Esophagus muscularis mucosa (tissue), 4 donors: Measurements from ENCODE around the gene BCAS4. TPM values are rescaled to one million over a fixed set of nuclear protein-coding genes. Genes with fewer than 3 reads are reported as not detected.
A peak's percentile ranks its signal among the peaks of the same experiment; 100 is the strongest.
"Not testable (repeated sequence)": the region's sequence is repeated elsewhere in the genome, so short reads cannot be mapped to it uniquely, and the experiment has no call there.

Source experiments
- DNase-seq: peaks from one replicate; pipeline ENCODE4 v3.0.0-alpha.2; 2017; ENCODE audit errors: extremely low spot score
- H3K27ac ChIP-seq, 4 donors: fragments of 200-600 bp; sonication (generic); replicated peaks in 1 of 4; 1 replicate in 3 of 4; 2 replicates in 1 of 4; pipeline ENCODE4 v1.5.1; 2016 to 2019; ENCODE audit warnings: mild to moderate bottlenecking in 1 of 4
- H3K27me3 ChIP-seq, 4 donors: fragments of 200-600 bp; sonication (generic); one replicate each; pipeline versions ENCODE4 v1.5.1 to v1.6.0; 2016 to 2019
- H3K36me3 ChIP-seq, 4 donors: fragments of 200-600 bp; sonication (generic); one replicate each; pipeline ENCODE4 v1.5.1; 2016 to 2019
- H3K4me1 ChIP-seq, 4 donors: fragments of 200-600 bp; sonication (generic); one replicate each; pipeline ENCODE4 v1.5.1; 2016 to 2019
- H3K4me3 ChIP-seq, 4 donors: fragments of 200-600 bp; sonication (generic); 1 replicate in 2 of 4; 2 replicates in 2 of 4; pipeline ENCODE4 v1.5.1; 2016 to 2019; ENCODE audit warnings: mild to moderate bottlenecking in 4 of 4, moderate library complexity in 1 of 4
- H3K9me3 ChIP-seq, 4 donors: fragments of 200-600 bp; sonication (generic); 1 replicate in 3 of 4; 2 replicates in 1 of 4; pipeline ENCODE4 v1.5.1; 2016 to 2019
- EP300 ChIP-seq: sonication (generic); formaldehyde crosslinking; IDR thresholded peaks from one replicate; pipeline ENCODE4 v1.6.1; 2017; ENCODE audit warnings: antibody characterized with exemption
- POLR2A ChIP-seq: fragments of 450-650 bp; IDR thresholded peaks from one replicate; pipeline ENCODE4 v1.6.1; 2017; ENCODE audit warnings: antibody characterized with exemption, moderate library complexity, mild to moderate bottlenecking, low read depth
- POLR2AphosphoS5 ChIP-seq, 2 donors: sonication (generic); formaldehyde crosslinking; IDR thresholded peaks; one replicate each; pipeline ENCODE4 v1.6.1; 2017; ENCODE audit warnings: antibody characterized with exemption in 2 of 2
- WGBS: methylation state at CpG from one replicate; pipeline ENCODE4 v1.1.5; 2018; 5-methylcytosine and 5-hydroxymethylcytosine counted together
- intact Hi-C: fragments of 100-400 bp; cut with DNase I; formaldehyde crosslinking; loops from one replicate; pipeline ENCODE4 v1.15.1; 2023
- total RNA-seq, 4 donors: library from RNA; depleted of rRNA; stranded (reverse); fragments of >200 nt; gene quantifications; one replicate each; pipeline versions ENCODE4 v1.1.0 to v1.2.1, GENCODE V29; 2016
- TF ChIP-seq, protein P1 (sequence below), 3 experiments: fragments of 200-600 bp in 2 of 3; fragments of 450-650 bp in 1 of 3; sonication (generic) in 2 of 3; IDR thresholded peaks; one replicate each; pipeline ENCODE4 v1.5.1; 2017 to 2019; ENCODE audit warnings: antibody characterized with exemption in 3 of 3, mild to moderate bottlenecking in 2 of 3, moderate library complexity in 1 of 3

BCAS4 gene
- total RNA-seq, 4 donors from 2014 or later: 3.1 to 5.4 (median 4.5) TPM

- Histone ChIP-seq H3K4me1 (peaks cover 21 to 24% (median 23%) of the 10 kb centered on the region in 4 donors), H3K27me3 (no peaks in the 10 kb centered on the region), H3K27ac (no peak overlapping the region), H3K4me3 (no peak overlapping the region), H3K36me3 (no peaks in the 10 kb centered on the region), H3K9me3 (no peaks in the 10 kb centered on the region)
- DNase-seq: peak; percentile 37
- TF ChIP-seq EP300: no peak
- TF ChIP-seq, protein P1, sequence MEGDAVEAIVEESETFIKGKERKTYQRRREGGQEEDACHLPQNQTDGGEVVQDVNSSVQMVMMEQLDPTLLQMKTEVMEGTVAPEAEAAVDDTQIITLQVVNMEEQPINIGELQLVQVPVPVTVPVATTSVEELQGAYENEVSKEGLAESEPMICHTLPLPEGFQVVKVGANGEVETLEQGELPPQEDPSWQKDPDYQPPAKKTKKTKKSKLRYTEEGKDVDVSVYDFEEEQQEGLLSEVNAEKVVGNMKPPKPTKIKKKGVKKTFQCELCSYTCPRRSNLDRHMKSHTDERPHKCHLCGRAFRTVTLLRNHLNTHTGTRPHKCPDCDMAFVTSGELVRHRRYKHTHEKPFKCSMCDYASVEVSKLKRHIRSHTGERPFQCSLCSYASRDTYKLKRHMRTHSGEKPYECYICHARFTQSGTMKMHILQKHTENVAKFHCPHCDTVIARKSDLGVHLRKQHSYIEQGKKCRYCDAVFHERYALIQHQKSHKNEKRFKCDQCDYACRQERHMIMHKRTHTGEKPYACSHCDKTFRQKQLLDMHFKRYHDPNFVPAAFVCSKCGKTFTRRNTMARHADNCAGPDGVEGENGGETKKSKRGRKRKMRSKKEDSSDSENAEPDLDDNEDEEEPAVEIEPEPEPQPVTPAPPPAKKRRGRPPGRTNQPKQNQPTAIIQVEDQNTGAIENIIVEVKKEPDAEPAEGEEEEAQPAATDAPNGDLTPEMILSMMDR (IDR thresholded peaks at IDR 0.05): no peak
- no peak for TF ChIP-seq POLR2A
- TF ChIP-seq POLR2AphosphoS5 (IDR thresholded peaks at IDR 0.05): no peak
- WGBS: 87% methylated on average over 3 of the region's 3 CpGs
- intact Hi-C loops: no loop called here
Observed at GRCh38 chr20:50758992-50759391, 35.9 kb upstream of the BCAS4 start.

DNA sequence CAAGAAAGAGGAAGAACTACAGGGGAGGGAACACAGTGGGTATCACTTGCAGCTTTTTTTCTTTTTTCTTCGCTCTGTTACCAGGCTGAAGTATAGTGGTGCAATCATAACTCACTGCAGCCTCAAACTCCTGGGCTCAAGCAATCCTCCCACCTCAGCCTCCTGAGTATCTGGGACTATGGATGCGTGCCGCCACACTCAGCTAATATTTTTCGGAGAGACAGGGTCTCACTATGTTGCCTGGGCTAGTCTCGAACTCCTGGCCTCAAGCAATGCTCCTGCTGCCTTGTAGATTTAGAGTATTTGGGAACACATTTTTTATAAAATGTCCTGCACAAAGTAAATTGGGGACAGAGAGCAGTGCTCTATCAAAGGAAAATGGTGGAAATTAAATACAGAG lies 35.2 kb upstream of the BCAS4 start:
- 91% methylated on average over 5 of the region's 5 CpGs for WGBS
- H3K9me3 ChIP-seq: no peaks in the 10 kb centered on the region
- TF ChIP-seq POLR2AphosphoS5 (IDR thresholded peaks at IDR 0.05) (no peak), POLR2A (no peak), EP300 (no peak)
- TF ChIP-seq, protein P1 (IDR thresholded peaks at IDR 0.05): no peak
- H3K27ac ChIP-seq: no peak overlapping the region
- no peaks in the 10 kb centered on the region for H3K27me3 ChIP-seq
- no peak overlapping the region for H3K4me3 ChIP-seq
- peaks cover 21 to 24% (median 23%) of the 10 kb centered on the region in 4 donors for H3K4me1 ChIP-seq
- no peaks in the 10 kb centered on the region for H3K36me3 ChIP-seq
- intact Hi-C loops: no loop called here
- peak; percentile 8 for DNase-seq

GRCh38 chr20:50762045-50762422 lies 32.8 kb upstream of the BCAS4 start:
- intact Hi-C loops: no loop called here
- Histone ChIP-seq H3K27ac (peak overlapping the region; percentile 56 to 75 (median 66)), H3K9me3 (no peaks in the 10 kb centered on the region), H3K27me3 (no peaks in the 10 kb centered on the region), H3K4me3 (no peak overlapping the region), H3K4me1 (peaks cover 21 to 24% (median 23%) of the 10 kb centered on the region in 4 donors), H3K36me3 (no peaks in the 10 kb centered on the region)
- 72% methylated on average over 6 of the region's 6 CpGs for WGBS
- no peak for TF ChIP-seq POLR2A
- no peak for DNase-seq

DNA sequence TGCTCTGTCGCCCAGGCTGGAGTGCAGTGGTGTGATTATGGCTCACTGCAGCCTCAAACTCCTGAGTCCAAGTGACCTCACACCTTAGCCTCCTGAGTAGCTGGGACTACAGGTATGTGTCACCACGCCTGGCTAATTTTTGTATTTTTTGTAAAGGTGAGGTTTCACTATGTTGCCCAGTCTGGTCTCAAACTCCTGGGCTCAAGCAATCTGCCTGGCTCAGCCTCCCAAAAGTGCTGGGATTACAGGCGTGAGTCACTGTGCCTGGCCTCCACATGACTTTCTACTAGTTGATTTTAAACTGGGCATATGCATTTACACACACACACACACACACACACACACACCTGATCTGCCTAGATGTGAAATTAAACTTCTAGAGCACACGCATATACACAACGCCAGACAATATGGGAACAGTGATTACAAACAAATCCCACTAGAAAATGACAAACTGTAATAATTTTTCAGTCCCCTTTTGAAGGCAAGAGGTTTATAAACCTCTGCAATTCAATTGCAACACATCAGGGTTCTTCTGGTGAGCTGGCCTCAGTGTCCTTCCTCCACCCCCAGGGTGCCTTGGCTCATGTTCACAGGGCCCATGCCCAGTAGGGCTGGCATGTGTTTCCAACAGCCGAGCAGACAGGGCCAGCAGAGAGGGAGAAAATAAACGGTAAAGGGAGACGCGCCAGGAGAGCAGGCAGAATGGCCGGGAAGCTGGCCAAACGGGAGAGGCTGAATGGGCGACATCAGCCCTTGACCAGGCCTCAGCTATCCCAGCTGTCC lies 32.2 kb upstream of the BCAS4 start:
- Histone ChIP-seq H3K27ac (peak overlapping the region; percentile 56 to 75 (median 66)), H3K27me3 (no peaks in the 10 kb centered on the region), H3K4me3 (no peak overlapping the region), H3K9me3 (no peaks in the 10 kb centered on the region), H3K36me3 (no peaks in the 10 kb centered on the region), H3K4me1 (peaks cover 21 to 24% (median 23%) of the 10 kb centered on the region in 4 donors)
- TF ChIP-seq, protein P1 (IDR thresholded peaks at IDR 0.05): no peak
- peak; percentile 77 to 78 for TF ChIP-seq POLR2AphosphoS5 (IDR thresholded peaks at IDR 0.05)
- intact Hi-C loops: no loop called here
- WGBS: 37% methylated on average over 12 of the region's 12 CpGs
- DNase-seq: no peak

DNA sequence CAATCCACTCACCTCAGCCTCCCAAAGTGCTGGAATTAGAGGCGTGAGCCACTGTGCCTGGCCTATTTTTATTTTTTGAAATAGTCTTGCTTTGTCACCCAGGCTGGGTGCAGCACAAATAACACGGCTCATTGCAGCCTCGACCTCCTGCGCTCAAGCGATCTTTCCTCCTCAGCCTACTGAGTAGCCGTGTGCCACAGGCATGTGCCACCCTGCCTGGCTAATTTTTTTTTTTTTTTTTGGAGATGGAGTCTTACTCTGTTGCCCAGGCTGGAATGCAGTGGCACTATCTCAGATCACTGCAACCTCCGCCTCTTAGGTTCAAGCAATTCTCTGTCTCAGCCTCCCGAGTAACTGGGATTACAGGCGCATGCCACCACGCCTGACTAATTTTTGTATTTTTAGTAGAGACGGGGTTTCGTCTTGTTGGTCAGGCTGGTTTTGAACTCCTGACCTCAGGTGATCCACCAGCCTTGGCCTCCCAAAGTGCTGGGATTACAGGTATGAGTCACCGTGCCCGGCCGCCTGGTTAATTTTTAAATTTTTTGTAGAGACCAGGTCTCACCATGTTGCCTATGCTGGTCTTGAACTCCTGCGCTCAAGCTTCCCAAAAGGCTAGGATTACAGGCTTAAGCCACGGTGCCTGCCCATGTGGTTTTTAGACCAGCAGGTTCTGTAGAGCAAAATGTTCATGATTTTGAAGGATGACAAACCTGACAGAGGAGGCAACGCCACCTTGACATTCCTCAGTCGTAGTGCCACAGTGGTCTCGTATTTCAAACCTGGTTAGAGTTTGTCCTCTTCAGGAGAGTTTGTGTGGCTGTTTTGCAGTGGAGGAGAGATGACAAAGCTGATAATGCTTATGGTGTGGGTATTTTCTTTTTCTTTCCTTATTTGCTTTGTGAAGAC lies 31.1 kb upstream of the BCAS4 start:
- H3K4me3 ChIP-seq, H3K27me3 ChIP-seq, intact Hi-C loops, H3K9me3 ChIP-seq, H3K36me3 ChIP-seq: not testable (repeated sequence)
- peak overlapping the region in 3 of 4 donors; percentile 56 to 75 (median 64) for H3K27ac ChIP-seq
- WGBS: 96% methylated on average over 20 of the region's 20 CpGs
- H3K4me1 ChIP-seq: peaks cover 21 to 24% (median 23%) of the 10 kb centered on the region in 4 donors
- DNase-seq: peak; percentile 57

DNA sequence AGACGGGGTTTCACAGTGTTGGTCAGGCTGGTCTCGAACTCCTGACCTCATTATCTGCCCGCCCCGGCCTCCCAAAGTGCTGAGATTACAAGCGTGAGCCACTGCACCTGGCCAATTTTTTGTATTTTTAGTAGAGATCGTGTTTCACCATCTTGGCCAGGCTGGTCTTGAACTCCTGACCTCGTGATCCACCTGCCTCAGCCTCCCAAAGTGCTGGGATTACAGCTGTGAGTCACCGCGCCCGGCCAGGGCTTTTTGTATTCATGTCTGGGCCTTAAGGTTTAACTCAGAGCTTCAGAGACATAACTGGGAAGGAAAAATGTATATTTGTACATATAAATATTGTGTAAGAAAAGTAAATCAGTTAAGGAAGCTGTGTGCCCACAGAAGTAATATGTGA lies 29.6 kb upstream of the BCAS4 start:
- H3K4me3 ChIP-seq, H3K27ac ChIP-seq, H3K27me3 ChIP-seq, H3K9me3 ChIP-seq, H3K36me3 ChIP-seq, intact Hi-C loops: not testable (repeated sequence)
- H3K4me1 ChIP-seq: peaks cover 21 to 24% (median 23%) of the 10 kb centered on the region in 4 donors
- DNase-seq: peak; percentile 24
- 89% methylated on average over 10 of the region's 10 CpGs for WGBS
